HG03342 (cell line): Measurements from ENCODE around the gene COL19A1.
"Not testable (repeated sequence)": the region's sequence is repeated elsewhere in the genome, so short reads cannot be mapped to it uniquely, and the experiment has no call there.

ENCODE experiments used
- ATAC-seq: cut with Tn5 transposase; IDR thresholded peaks from one replicate; pipeline ENCODE4 v1.9.1; 2021; ENCODE audit warnings: mild to moderate bottlenecking, moderate library complexity; ENCODE audit not compliant: unreplicated experiment

COL19A1 gene

DNA sequence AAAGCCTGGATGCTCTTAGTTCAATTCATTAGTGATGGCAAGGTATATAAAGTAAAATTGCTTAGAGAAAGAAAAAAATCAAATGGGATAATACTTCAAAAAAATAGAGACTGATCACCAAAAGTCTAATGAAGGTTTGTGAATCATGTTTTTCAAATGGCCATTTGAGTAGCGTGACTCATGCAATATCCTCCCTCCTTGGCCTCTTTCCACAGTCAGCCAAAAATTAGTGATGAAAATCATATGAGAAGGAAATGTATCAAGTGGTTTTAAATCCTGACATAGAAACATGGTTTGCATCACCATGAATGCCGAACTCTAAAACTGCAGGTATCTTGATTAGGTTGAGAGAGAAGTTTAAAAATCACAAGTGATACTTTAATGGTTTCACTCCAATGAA is 1.2 kb upstream of the COL19A1 start:
- ATAC-seq, result no peak

- ATAC-seq, result peak; percentile 67
These were observed 648 bp downstream of the COL19A1 start for GRCh38 chr6:69866770-69867638.

GRCh38 chr6:69867639-69867976 is 1.3 kb downstream of the COL19A1 start:
- ATAC-seq, result no peak

DNA sequence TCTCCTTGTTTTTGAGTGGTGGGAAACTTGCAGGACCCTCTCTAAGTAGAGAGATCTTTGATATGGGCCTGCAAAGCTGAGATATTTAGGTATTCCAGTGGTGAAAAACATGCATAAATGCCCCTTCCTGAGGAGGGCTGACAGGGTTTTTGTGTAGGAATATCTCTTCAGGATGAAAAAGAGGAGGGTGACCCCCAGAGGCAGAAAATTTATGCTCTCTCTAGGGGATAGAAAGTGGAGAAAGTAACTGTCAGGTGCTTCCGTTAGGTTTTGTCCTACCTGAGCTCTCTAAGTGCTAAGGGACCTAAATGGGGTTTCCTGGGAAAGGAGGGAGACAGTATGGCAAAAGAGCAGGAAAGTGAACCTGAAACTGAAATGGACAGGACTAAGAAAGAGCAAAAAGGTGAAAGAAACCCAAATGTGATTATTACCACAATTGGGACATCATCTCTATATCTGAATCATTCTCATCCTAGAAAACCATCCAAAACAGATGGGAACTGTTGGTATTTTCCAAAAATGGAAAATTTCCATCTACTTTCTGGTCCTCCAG is 2.0 kb downstream of the COL19A1 start:
- no peak for ATAC-seq

- no peak for ATAC-seq
These were observed 2.6 kb downstream of the COL19A1 start for GRCh38 chr6:69868961-69869360.

GRCh38 chr6:69871107-69871506 is 4.8 kb downstream of the COL19A1 start:
- ATAC-seq, result no peak

- no peak for ATAC-seq
These were observed 6.9 kb downstream of the COL19A1 start for GRCh38 chr6:69873291-69873690.

DNA sequence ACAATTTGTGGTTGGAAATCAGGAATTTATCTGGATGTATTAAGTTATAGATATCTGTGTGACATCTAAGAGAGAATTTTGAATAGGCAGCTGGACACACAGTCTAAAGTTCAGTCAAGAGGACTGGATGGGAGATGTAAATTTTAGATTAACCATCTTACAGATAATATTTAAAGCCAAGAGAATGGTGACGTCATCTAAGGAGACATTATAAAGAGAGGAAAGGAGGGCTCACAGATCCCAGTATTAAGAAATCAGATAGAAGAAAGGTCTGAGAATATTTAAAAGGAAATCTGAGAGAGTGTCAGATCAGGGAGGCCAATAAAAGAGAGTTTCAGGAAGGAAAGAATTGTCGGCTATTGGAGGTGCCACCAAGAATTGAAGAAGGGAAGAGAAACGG is 9.4 kb downstream of the COL19A1 start:
- ATAC-seq, result no peak

DNA sequence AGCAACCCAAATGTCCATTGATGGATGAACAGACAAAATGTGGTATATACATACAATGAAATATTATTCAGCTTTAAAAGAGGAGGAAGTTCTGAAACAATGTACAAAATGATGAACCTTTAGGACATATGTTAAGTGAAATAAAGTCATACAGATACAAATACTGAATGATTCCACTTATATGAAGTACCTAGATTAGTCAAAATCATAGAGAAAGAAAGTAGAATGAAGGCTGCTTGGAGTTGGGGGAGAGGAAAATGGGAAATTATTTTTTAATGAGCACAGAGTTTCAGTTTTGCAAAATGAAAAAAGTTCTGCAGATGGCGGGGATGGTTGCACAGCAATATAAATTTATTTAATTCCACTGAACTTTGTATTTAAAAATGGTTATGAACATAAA is 12.4 kb downstream of the COL19A1 start:
- no peak for ATAC-seq

GRCh38 chr6:69880601-69881000 is 14.2 kb downstream of the COL19A1 start:
- no peak for ATAC-seq

DNA sequence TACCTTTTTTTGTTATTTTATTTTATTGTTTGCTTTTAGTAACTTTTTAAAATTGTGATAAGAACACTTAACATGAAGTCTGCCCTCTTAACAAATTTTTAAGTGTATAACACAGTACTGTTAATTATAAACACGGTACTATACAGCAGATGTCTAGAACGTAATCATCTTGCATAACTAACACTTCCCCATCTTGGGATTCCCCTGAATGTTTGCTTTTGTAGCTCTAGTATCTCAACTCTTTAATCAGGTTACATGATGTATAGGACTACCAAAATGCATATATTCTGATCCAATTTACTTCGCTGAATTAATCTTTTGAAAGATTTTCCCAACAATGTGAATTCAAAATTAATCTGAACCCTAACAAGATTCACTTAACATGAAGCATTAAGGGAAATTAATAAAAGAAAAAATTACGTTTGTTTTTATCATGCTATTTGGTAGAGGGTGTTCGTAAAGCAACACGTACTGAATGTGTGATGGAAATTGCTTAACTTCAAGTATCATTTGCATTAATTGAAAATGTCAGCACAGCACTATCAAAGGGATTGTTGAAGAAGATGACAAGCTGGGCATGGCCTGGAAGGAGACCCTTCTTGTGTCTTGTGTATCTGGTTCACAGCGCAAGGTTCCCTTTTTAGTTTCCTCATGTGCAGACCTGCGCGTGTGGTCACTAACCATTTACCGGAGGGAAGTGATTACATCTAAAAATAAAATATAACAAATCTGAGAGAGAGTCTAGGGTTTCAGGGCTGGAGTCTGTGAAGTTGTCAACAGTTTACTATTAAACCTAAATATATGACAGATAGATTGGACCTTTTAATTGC is 15.2 kb downstream of the COL19A1 start:
- ATAC-seq, result peak; percentile 79

GRCh38 chr6:69883551-69883950 is 17.2 kb downstream of the COL19A1 start:
- no peak for ATAC-seq

DNA sequence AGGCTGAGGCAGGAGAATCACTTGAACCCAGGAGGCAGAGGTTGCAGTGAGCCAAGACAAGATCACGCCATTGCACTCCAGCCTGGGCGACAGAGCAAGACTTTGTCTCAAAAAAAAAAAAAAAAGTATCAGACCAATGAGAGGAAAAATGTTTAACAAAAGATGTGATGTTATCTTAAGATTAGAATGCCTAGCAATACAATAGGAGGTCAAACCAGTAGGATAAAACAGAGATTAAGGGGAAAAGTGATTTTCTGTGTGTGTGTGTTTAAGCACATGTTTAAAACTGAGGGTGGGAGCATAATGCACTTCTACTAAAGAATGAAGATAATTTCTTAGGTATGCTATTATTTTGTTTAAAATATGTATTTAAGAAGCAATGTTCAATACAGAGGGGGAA is 17.9 kb downstream of the COL19A1 start:
- no peak for ATAC-seq

GRCh38 chr6:69887026-69887425 is 20.7 kb downstream of the COL19A1 start:
- no peak for ATAC-seq

GRCh38 chr6:69887714-69888345 is 21.5 kb downstream of the COL19A1 start:
- no peak for ATAC-seq

DNA sequence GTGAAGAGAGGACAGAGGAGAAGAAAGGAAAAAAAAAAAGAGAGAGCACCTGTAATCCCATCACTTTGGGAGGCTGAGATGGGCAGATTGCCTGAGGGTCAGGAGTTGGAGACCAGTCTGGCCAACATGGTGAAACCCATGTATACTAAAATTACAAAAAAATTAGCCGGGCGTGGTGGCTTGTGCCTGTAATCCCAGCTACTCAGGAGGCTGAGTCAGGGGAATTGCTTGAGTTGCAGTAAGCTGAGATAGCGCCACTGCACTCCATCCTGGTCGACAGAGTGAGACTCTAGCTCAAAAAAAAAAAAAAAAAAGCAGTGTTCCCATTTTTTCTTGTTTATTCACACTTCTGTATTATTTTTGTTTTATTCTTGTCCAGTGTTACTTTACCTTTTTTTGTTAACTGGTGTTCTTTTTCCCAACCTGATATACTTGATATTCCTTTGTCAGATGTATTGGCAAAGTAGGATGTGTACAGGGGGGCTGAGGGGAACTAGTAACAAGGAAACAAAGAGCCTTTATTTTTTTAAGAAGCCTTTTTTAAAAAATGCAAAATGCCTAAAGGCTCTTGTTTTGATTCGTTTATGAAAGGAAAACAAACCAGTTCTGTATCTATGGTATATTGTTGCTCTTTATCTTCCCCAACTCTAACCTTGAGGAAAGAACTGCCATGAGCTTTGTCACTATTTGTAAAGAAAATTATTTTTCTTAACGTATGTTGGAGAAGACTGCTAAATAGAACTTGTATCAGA is 22.3 kb downstream of the COL19A1 start:
- ATAC-seq, result no peak

- ATAC-seq, result not testable (repeated sequence)
These were observed 23.0 kb downstream of the COL19A1 start for GRCh38 chr6:69889234-69889974.

DNA sequence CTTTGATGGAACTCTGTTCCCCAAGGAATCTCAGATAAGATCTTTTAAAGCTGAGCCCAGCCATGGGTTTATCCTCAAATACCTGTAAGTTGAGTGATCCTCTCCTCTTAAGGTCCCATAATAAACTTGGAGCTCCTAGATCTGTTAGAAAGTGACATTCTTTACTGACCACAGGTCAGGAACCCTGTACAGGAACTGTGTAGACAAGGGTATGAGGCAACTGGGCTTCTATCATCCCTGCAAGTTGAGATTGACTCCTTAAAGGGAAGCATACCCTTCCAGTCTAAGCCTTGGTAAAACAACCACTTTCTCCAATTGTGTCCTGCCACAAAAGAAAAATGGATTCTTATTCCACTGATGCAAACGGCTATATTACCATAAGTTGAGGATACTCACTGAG is 26.2 kb downstream of the COL19A1 start:
- not testable (repeated sequence) for ATAC-seq

DNA sequence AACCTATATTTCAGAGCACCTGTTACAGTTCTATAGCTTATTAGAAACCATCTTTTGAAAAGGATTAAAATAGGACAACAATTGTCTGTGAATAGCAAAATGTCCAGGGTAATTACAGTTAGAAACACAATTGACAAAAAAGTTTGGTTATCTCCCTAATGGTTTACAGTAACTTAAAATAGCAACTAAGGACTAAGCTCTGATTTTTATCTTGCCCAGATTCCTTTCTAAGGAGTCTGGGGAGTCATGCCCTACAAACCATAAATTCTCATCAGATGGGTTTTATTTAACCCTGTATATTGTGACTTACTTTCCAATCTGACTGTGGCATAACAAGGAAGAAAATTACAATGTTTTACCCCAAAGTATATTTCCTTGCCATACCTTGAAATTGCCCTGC is 26.9 kb downstream of the COL19A1 start:
- ATAC-seq, result not testable (repeated sequence)
